C1 segment of cervical spinal cord (tissue), 14 donors: ENCODE data around the gene DBNDD1.
A peak's percentile ranks its signal among the peaks of the same experiment; 100 is the strongest.
"Not testable (repeated sequence)": the region's sequence is repeated elsewhere in the genome, so short reads cannot be mapped to it uniquely, and the experiment has no call there.

Source experiments
- DNase-seq, 14 donors: peaks; one replicate each; lab custom pipeline; 2025; lab: John Stamatoyannopoulos, UW

The DBNDD1 gene

GRCh38 chr16:90012991-90013745, 6.1 kb downstream of the DBNDD1 start:
- peak in 1 of 14 donors; percentile 21 for DNase-seq

GRCh38 chr16:90011908-90012501, 7.3 kb downstream of the DBNDD1 start:
- DNase-seq = no peak

- no peak for DNase-seq
Observed at GRCh38 chr16:90011508-90011819, 7.8 kb downstream of the DBNDD1 start.

GRCh38 chr16:90010676-90011507, 8.4 kb downstream of the DBNDD1 start:
- no peak for DNase-seq

GRCh38 chr16:90009172-90009899, 9.9 kb downstream of the DBNDD1 start:
- DNase-seq = no peak

GRCh38 chr16:90008708-90009145, 10.5 kb downstream of the DBNDD1 start:
- no peak for DNase-seq

GRCh38 chr16:90007635-90008234, 11.5 kb downstream of the DBNDD1 start:
- not testable (repeated sequence) for DNase-seq

GRCh38 chr16:90007015-90007414, 12.2 kb downstream of the DBNDD1 start:
- DNase-seq = no peak

GRCh38 chr16:90005956-90006663, 13.1 kb downstream of the DBNDD1 start:
- DNase-seq = no peak

GRCh38 chr16:90004577-90004976, 14.7 kb downstream of the DBNDD1 start:
- no peak for DNase-seq

GRCh38 chr16:90002759-90003158, 16.5 kb downstream of the DBNDD1 start:
- no peak for DNase-seq

- DNase-seq = peak in 4 of 14 donors; percentile 12 to 42 (median 32)
Observed at GRCh38 chr16:90001761-90002503, 17.3 kb downstream of the DBNDD1 start.

GRCh38 chr16:90000733-90001427, 18.4 kb downstream of the DBNDD1 start:
- DNase-seq = no peak

GRCh38 chr16:89999831-90000574, 19.3 kb downstream of the DBNDD1 start:
- DNase-seq = no peak

- DNase-seq = no peak
Observed at GRCh38 chr16:89996178-89996489, 23.1 kb downstream of the DBNDD1 start.

- not testable (repeated sequence) for DNase-seq
Observed at GRCh38 chr16:89995475-89996177, 23.6 kb downstream of the DBNDD1 start.

GRCh38 chr16:89994721-89995474, 24.4 kb downstream of the DBNDD1 start:
- peak in 1 of 14 donors; percentile 39 for DNase-seq

- DNase-seq = no peak
Observed at GRCh38 chr16:89994389-89994720, 24.9 kb downstream of the DBNDD1 start.
